ENCODE measurements around the gene KIF3A.

Gene KIF3A

GRCh38 chr5:132774406-132774805 is 37.1 kb upstream of the KIF3A start:
- H3K4me3 ChIP-seq (ENCODE audit: low read length) = no peak overlapping the region
- H3K4me2 ChIP-seq (ENCODE audit: low read length) = no peak overlapping the region
- no peak overlapping the region for H3K27ac ChIP-seq (ENCODE audit: low read depth, low read length)
- TF ChIP-seq EZH2phosphoT487 (IDR thresholded peaks at IDR 0.05; ENCODE audit: borderline replicate concordance, low read length) (no peak), CTCF (IDR thresholded peaks at IDR 0.05; ENCODE audit: low read depth, low read length, poor library complexity, severe bottlenecking) (no peak)
- no peaks in the 10 kb centered on the region for H3K36me3 ChIP-seq (ENCODE audit: control insufficient read depth, low read length)
- H3K27me3 ChIP-seq (ENCODE audit: control insufficient read depth, low read length) = peaks cover 40% of the 10 kb centered on the region
- peaks cover 5% of the 10 kb centered on the region; the same call in 1 of the 2 replicates for H3F3A ChIP-seq (ENCODE audit: control insufficient read depth, insufficient read depth)
- no peaks in the 10 kb centered on the region for H4K20me1 ChIP-seq (ENCODE audit: control insufficient read depth, insufficient read depth, low read depth, low read length)
- H3K4me1 ChIP-seq (ENCODE audit: control insufficient read depth, low read length) = no peaks in the 10 kb centered on the region
- no peaks in the 10 kb centered on the region for H3K9me2 ChIP-seq (replicated peaks; ENCODE audit: control insufficient read depth, low read length)
- H3K79me2 ChIP-seq (ENCODE audit: control insufficient read depth, low read length) = no peaks in the 10 kb centered on the region
- H3K9me3 ChIP-seq (ENCODE audit: control insufficient read depth, insufficient read depth, low read length) = no peaks in the 10 kb centered on the region

- Histone ChIP-seq H3K4me3 (ENCODE audit: low read length) (no peak overlapping the region), H3K27ac (ENCODE audit: low read depth, low read length) (no peak overlapping the region), H3K79me2 (ENCODE audit: control insufficient read depth, low read length) (no peaks in the 10 kb centered on the region), H3K4me2 (ENCODE audit: low read length) (no peak overlapping the region), H3K9me3 (ENCODE audit: control insufficient read depth, insufficient read depth, low read length) (no peaks in the 10 kb centered on the region), H3K4me1 (ENCODE audit: control insufficient read depth, low read length) (no peaks in the 10 kb centered on the region), H3K9me2 (replicated peaks; ENCODE audit: control insufficient read depth, low read length) (no peaks in the 10 kb centered on the region), H3K36me3 (ENCODE audit: control insufficient read depth, low read length) (no peaks in the 10 kb centered on the region), H3K27me3 (ENCODE audit: control insufficient read depth, low read length) (peaks cover 34% of the 10 kb centered on the region), H3F3A (ENCODE audit: control insufficient read depth, insufficient read depth) (no peaks in the 10 kb centered on the region), H4K20me1 (ENCODE audit: control insufficient read depth, insufficient read depth, low read depth, low read length) (no peaks in the 10 kb centered on the region)
- no peak for TF ChIP-seq CTCF (IDR thresholded peaks at IDR 0.05; ENCODE audit: low read depth, low read length, poor library complexity, severe bottlenecking)
- TF ChIP-seq EZH2phosphoT487 (IDR thresholded peaks at IDR 0.05; ENCODE audit: borderline replicate concordance, low read length) = no peak
Measured at GRCh38 chr5:132773601-132774355, 36.4 kb upstream of the KIF3A start.

- Histone ChIP-seq H3K36me3 (ENCODE audit: control insufficient read depth, low read length) (no peaks in the 10 kb centered on the region), H3K79me2 (ENCODE audit: control insufficient read depth, low read length) (no peaks in the 10 kb centered on the region), H3K4me3 (ENCODE audit: low read length) (no peak overlapping the region), H3K4me2 (ENCODE audit: low read length) (no peak overlapping the region), H3F3A (ENCODE audit: control insufficient read depth, insufficient read depth) (no peaks in the 10 kb centered on the region), H3K27me3 (ENCODE audit: control insufficient read depth, low read length) (peaks cover 33% of the 10 kb centered on the region), H3K27ac (ENCODE audit: low read depth, low read length) (no peak overlapping the region), H3K9me3 (ENCODE audit: control insufficient read depth, insufficient read depth, low read length) (no peaks in the 10 kb centered on the region), H3K4me1 (ENCODE audit: control insufficient read depth, low read length) (no peaks in the 10 kb centered on the region), H3K9me2 (replicated peaks; ENCODE audit: control insufficient read depth, low read length) (no peaks in the 10 kb centered on the region), H4K20me1 (ENCODE audit: control insufficient read depth, insufficient read depth, low read depth, low read length) (no peaks in the 10 kb centered on the region)
- TF ChIP-seq EZH2phosphoT487 (IDR thresholded peaks at IDR 0.05; ENCODE audit: borderline replicate concordance, low read length) (no peak), CTCF (IDR thresholded peaks at IDR 0.05; ENCODE audit: low read depth, low read length, poor library complexity, severe bottlenecking) (no peak)
Measured at GRCh38 chr5:132773114-132773513, 35.8 kb upstream of the KIF3A start.
